ENCODE results near the gene SLC37A4.
"Not testable (repeated sequence)": the region's sequence is repeated elsewhere in the genome, so short reads cannot be mapped to it uniquely, and the experiment has no call there.

Gene SLC37A4

GRCh38 chr11:119041821-119042514 is 11.3 kb upstream of the SLC37A4 start:
- DNase-seq = no peak

GRCh38 chr11:119039471-119039870 is 8.8 kb upstream of the SLC37A4 start:
- not testable (repeated sequence) for DNase-seq

- DNase-seq = no peak
Measured at GRCh38 chr11:119038884-119039283, 8.2 kb upstream of the SLC37A4 start.

GRCh38 chr11:119034813-119035212 is 4.1 kb upstream of the SLC37A4 start:
- no peak for DNase-seq

- DNase-seq = not testable (repeated sequence)
Measured at GRCh38 chr11:119033421-119033820, 2.7 kb upstream of the SLC37A4 start.

- DNase-seq = no peak
Measured at GRCh38 chr11:119031912-119032280, 1.2 kb upstream of the SLC37A4 start.

GRCh38 chr11:119030029-119030328 is 698 bp downstream of the SLC37A4 start:
- peak; percentile 39 for DNase-seq

GRCh38 chr11:119029340-119030028 is 1.2 kb downstream of the SLC37A4 start:
- peak; percentile 46 for DNase-seq

- no peak for DNase-seq
Measured at GRCh38 chr11:119029069-119029339, 1.7 kb downstream of the SLC37A4 start.

- no peak for DNase-seq
Measured at GRCh38 chr11:119028346-119029068, 2.2 kb downstream of the SLC37A4 start.

- no peak for DNase-seq
Measured at GRCh38 chr11:119027561-119028345, 2.9 kb downstream of the SLC37A4 start.

GRCh38 chr11:119026970-119027369 is 3.7 kb downstream of the SLC37A4 start:
- no peak for DNase-seq

- DNase-seq = no peak
Measured at GRCh38 chr11:119025978-119026766, 4.5 kb downstream of the SLC37A4 start.

GRCh38 chr11:119025541-119025940 is 5.1 kb downstream of the SLC37A4 start:
- no peak for DNase-seq

- DNase-seq = no peak
Measured at GRCh38 chr11:119025099-119025473, 5.6 kb downstream of the SLC37A4 start.

- DNase-seq = no peak
Measured at GRCh38 chr11:119024430-119025098, 6.1 kb downstream of the SLC37A4 start.

- no peak for DNase-seq
Measured at GRCh38 chr11:119023741-119024140, 6.9 kb downstream of the SLC37A4 start.

- DNase-seq = no peak
Measured at GRCh38 chr11:119021631-119022030, 9.0 kb downstream of the SLC37A4 start.

GRCh38 chr11:119019996-119020395 is 10.7 kb downstream of the SLC37A4 start:
- no peak for DNase-seq

GRCh38 chr11:119018074-119018938 is 12.4 kb downstream of the SLC37A4 start, which contains the start of the genes RPS25 and TRAPPC4:
TSS of gene RPS25 (minus strand) at chr11:119018343. CDS start at chr11:119018284, 59 bp downstream.
TSS of gene TRAPPC4 (plus strand) at chr11:119018766. CDS start at chr11:119018796, 30 bp downstream.
- DNase-seq = peak; percentile 95

- DNase-seq = not testable (repeated sequence)
Measured at GRCh38 chr11:119017377-119017776, 13.3 kb downstream of the SLC37A4 start.

Data from stimulated activated CD8-positive, alpha-beta memory T cell treated with anti-CD3 and anti-CD28 coated beads, Interleukin-4, amount 100 ng/mL, for 48 hours (primary cell).